ENCODE data around the gene LPP.

DNA sequence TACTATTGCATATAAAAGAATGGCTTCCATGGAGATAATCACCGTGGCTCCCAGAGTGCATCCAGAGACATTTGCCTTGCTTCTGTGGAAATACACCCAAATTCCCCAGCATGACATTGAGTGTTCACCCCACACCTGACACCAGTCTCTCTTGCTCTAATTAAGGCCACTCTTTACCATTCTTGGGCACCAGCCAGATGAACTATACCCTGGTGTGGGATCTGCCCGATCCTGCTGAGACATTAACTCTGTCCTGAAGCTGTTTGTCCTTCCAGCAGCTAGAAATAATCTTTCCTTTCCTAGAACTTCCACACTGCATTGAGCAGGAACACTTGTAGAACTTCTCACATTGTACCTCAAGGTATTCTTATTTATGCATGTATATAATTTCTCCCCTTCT, 105.2 kb downstream of the LPP start:
- TF ChIP-seq, protein P1, sequence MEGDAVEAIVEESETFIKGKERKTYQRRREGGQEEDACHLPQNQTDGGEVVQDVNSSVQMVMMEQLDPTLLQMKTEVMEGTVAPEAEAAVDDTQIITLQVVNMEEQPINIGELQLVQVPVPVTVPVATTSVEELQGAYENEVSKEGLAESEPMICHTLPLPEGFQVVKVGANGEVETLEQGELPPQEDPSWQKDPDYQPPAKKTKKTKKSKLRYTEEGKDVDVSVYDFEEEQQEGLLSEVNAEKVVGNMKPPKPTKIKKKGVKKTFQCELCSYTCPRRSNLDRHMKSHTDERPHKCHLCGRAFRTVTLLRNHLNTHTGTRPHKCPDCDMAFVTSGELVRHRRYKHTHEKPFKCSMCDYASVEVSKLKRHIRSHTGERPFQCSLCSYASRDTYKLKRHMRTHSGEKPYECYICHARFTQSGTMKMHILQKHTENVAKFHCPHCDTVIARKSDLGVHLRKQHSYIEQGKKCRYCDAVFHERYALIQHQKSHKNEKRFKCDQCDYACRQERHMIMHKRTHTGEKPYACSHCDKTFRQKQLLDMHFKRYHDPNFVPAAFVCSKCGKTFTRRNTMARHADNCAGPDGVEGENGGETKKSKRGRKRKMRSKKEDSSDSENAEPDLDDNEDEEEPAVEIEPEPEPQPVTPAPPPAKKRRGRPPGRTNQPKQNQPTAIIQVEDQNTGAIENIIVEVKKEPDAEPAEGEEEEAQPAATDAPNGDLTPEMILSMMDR (IDR thresholded peaks at IDR 0.05), result no peak
- no peak for TF ChIP-seq POLR2A (IDR thresholded peaks at IDR 0.05)

Data from right lobe of liver (tissue), 4 donors.